HepG2 (cell line): ENCODE results near the gene RARG. TPM values are rescaled to one million over a fixed set of nuclear protein-coding genes. Genes with fewer than 3 reads are reported as not detected.
A peak's percentile ranks its signal among the peaks of the same experiment; 100 is the strongest.

Experiments used
- ARHGAP35 ChIP-seq: sonication (generic); formaldehyde crosslinking; IDR thresholded peaks from 2 replicates; pipeline ENCODE4 v1.9.0; 2022; ENCODE audit warnings: mild to moderate bottlenecking, inconsistent platforms, moderate library complexity, missing genetic modification reagents, borderline replicate concordance
- ARID3A ChIP-seq: IDR thresholded peaks from 2 replicates; pipeline ENCODE4 v1.6.1; 2012; ENCODE audit warnings: low read depth, low read length, improper control_type of control experiment
- MAFK ChIP-seq, 2 experiments: IDR thresholded peaks in 1 of 2; conservative IDR thresholded peaks in 1 of 2; 2 replicates each; pipeline ENCODE4 v1.6.1; 2011; ENCODE audit warnings: improper control_type of control experiment in 2 of 2, low read length in 2 of 2
- MXD4 ChIP-seq: IDR thresholded peaks from 2 replicates; pipeline ENCODE4 v1.6.1; 2016; ENCODE audit warnings: mild to moderate bottlenecking, missing biosample characterization, missing genetic modification reagents
- SPEN ChIP-seq: sonication (generic); formaldehyde crosslinking; IDR thresholded peaks from 2 replicates; pipeline ENCODE4 v1.5.1; 2020; ENCODE audit warnings: low read depth, mild to moderate bottlenecking, missing genetic modification reagents
- ZNF335 ChIP-seq: sonication (generic); formaldehyde crosslinking; IDR thresholded peaks from 2 replicates; pipeline ENCODE4 v1.4.0; 2020; ENCODE audit warnings: missing genetic modification reagents
- ZNF549 ChIP-seq: sonication (generic); formaldehyde crosslinking; IDR thresholded peaks from 2 replicates; pipeline ENCODE4 v1.5.0; 2020; ENCODE audit warnings: missing genetic modification reagents
- polyA plus RNA-seq, 8 experiments: library from polyadenylated mRNA; depleted of rRNA in 3 of 8; stranded (reverse) in 7 of 8; unstranded in 1 of 8; fragments of >200 nt; fragmentation: Illumina TruSeq in 4 of 8; extraction: Trizol in 4 of 8; gene quantifications; 2 replicates each; pipeline versions ENCODE4 v1.2.1 to v1.2.3, GENCODE V29; 2011 to 2016; ENCODE audit warnings: low read depth in 4 of 8, missing spikeins in 1 of 8, mixed read lengths in 1 of 8; ENCODE audit not compliant: insufficient read depth in 1 of 8
- total RNA-seq, 5 experiments: library from RNA; depleted of rRNA; stranded (reverse); fragments of >200 nt; fragmentation: Illumina TruSeq; extraction: Trizol; gene quantifications; 2 replicates each; pipeline ENCODE4 v1.2.3, GENCODE V29; 2016; ENCODE audit warnings: low read depth in 1 of 5
- TF ChIP-seq, protein P1 (sequence below), 2 experiments: sonication (generic) in 1 of 2; formaldehyde crosslinking in 1 of 2; IDR thresholded peaks; 2 replicates each; pipeline versions ENCODE4 v1.6.1 to v1.9.0; 2014 to 2022; ENCODE audit warnings: antibody characterized with exemption in 1 of 2, borderline replicate concordance in 1 of 2, inconsistent platforms in 1 of 2, low read depth in 1 of 2, missing genetic modification reagents in 1 of 2
- TF ChIP-seq, protein P2 (sequence below): sonication (generic); formaldehyde crosslinking; IDR thresholded peaks from 2 replicates; pipeline ENCODE4 v1.4.0; 2020; ENCODE audit warnings: missing genetic modification reagents
- TF ChIP-seq, protein P3 (sequence below): sonication (generic); formaldehyde crosslinking; IDR thresholded peaks from 2 replicates; pipeline ENCODE4 v1.4.0; 2020; ENCODE audit warnings: missing genetic modification reagents, borderline replicate concordance
- TF ChIP-seq, protein P4 (sequence below): sonication (generic); formaldehyde crosslinking; IDR thresholded peaks from 2 replicates; pipeline ENCODE4 v1.8.1; 2023; ENCODE audit warnings: missing genetic modification reagents, inconsistent platforms, borderline replicate concordance

RARG gene
- total and polyA plus RNA-seq, 2 of the 13 experiments (the other 11 are each of a cell fraction or from before 2014, with no cell fraction given) = 0.77 to 1.5 TPM

GRCh38 chr12:53267999-53268629, 36.1 kb upstream of the RARG start, which contains the start of gene ESPL1 (continued):
- TF ChIP-seq, protein P1, sequence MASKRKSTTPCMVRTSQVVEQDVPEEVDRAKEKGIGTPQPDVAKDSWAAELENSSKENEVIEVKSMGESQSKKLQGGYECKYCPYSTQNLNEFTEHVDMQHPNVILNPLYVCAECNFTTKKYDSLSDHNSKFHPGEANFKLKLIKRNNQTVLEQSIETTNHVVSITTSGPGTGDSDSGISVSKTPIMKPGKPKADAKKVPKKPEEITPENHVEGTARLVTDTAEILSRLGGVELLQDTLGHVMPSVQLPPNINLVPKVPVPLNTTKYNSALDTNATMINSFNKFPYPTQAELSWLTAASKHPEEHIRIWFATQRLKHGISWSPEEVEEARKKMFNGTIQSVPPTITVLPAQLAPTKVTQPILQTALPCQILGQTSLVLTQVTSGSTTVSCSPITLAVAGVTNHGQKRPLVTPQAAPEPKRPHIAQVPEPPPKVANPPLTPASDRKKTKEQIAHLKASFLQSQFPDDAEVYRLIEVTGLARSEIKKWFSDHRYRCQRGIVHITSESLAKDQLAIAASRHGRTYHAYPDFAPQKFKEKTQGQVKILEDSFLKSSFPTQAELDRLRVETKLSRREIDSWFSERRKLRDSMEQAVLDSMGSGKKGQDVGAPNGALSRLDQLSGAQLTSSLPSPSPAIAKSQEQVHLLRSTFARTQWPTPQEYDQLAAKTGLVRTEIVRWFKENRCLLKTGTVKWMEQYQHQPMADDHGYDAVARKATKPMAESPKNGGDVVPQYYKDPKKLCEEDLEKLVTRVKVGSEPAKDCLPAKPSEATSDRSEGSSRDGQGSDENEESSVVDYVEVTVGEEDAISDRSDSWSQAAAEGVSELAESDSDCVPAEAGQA (IDR thresholded peaks at IDR 0.05; ENCODE audit: low read depth) = no peak
- TF ChIP-seq, protein P1 (CRISPR knock-in tag; IDR thresholded peaks at IDR 0.05; ENCODE audit: borderline replicate concordance) = no peak
- TF ChIP-seq ZNF335 (CRISPR knock-in tag) (peak; percentile 53; the same call in 1 of the 2 replicates), MXD4 (CRISPR knock-in tag) (peak; percentile 90), ARHGAP35 (CRISPR knock-in tag) (peak; percentile 93), MAFK (conservative IDR thresholded peaks at IDR 0.05 in 1 of 2, IDR thresholded peaks at IDR 0.05 in 1 of 2; ENCODE audit: low read length in 2 of 2) (no peak), ZNF549 (no peak), SPEN (CRISPR knock-in tag) (peak; percentile 73; the same call in 1 of the 2 replicates), ARID3A (no peak)
- TF ChIP-seq, protein P2, sequence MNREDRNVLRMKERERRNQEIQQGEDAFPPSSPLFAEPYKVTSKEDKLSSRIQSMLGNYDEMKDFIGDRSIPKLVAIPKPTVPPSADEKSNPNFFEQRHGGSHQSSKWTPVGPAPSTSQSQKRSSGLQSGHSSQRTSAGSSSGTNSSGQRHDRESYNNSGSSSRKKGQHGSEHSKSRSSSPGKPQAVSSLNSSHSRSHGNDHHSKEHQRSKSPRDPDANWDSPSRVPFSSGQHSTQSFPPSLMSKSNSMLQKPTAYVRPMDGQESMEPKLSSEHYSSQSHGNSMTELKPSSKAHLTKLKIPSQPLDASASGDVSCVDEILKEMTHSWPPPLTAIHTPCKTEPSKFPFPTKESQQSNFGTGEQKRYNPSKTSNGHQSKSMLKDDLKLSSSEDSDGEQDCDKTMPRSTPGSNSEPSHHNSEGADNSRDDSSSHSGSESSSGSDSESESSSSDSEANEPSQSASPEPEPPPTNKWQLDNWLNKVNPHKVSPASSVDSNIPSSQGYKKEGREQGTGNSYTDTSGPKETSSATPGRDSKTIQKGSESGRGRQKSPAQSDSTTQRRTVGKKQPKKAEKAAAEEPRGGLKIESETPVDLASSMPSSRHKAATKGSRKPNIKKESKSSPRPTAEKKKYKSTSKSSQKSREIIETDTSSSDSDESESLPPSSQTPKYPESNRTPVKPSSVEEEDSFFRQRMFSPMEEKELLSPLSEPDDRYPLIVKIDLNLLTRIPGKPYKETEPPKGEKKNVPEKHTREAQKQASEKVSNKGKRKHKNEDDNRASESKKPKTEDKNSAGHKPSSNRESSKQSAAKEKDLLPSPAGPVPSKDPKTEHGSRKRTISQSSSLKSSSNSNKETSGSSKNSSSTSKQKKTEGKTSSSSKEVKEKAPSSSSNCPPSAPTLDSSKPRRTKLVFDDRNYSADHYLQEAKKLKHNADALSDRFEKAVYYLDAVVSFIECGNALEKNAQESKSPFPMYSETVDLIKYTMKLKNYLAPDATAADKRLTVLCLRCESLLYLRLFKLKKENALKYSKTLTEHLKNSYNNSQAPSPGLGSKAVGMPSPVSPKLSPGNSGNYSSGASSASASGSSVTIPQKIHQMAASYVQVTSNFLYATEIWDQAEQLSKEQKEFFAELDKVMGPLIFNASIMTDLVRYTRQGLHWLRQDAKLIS (CRISPR knock-in tag) = 0 out of 2 replicates have a peak, but pooled peaks have one; percentile 59
- TF ChIP-seq, protein P3, sequence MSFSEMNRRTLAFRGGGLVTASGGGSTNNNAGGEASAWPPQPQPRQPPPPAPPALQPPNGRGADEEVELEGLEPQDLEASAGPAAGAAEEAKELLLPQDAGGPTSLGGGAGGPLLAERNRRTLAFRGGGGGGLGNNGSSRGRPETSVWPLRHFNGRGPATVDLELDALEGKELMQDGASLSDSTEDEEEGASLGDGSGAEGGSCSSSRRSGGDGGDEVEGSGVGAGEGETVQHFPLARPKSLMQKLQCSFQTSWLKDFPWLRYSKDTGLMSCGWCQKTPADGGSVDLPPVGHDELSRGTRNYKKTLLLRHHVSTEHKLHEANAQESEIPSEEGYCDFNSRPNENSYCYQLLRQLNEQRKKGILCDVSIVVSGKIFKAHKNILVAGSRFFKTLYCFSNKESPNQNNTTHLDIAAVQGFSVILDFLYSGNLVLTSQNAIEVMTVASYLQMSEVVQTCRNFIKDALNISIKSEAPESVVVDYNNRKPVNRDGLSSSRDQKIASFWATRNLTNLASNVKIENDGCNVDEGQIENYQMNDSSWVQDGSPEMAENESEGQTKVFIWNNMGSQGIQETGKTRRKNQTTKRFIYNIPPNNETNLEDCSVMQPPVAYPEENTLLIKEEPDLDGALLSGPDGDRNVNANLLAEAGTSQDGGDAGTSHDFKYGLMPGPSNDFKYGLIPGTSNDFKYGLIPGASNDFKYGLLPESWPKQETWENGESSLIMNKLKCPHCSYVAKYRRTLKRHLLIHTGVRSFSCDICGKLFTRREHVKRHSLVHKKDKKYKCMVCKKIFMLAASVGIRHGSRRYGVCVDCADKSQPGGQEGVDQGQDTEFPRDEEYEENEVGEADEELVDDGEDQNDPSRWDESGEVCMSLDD (CRISPR knock-in tag) = peak; percentile 91; the same call in 1 of the 2 replicates
- TF ChIP-seq, protein P4, sequence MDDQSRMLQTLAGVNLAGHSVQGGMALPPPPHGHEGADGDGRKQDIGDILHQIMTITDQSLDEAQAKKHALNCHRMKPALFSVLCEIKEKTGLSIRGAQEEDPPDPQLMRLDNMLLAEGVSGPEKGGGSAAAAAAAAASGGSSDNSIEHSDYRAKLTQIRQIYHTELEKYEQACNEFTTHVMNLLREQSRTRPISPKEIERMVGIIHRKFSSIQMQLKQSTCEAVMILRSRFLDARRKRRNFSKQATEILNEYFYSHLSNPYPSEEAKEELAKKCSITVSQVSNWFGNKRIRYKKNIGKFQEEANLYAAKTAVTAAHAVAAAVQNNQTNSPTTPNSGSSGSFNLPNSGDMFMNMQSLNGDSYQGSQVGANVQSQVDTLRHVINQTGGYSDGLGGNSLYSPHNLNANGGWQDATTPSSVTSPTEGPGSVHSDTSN (CRISPR knock-in tag) = no peak
